Breast epithelium (tissue), 4 donors: ENCODE results near the gene EXOSC5. TPM values are rescaled to one million over a fixed set of nuclear protein-coding genes. Genes with fewer than 3 reads are reported as not detected.
A peak's percentile ranks its signal among the peaks of the same experiment; 100 is the strongest.
"Not testable (repeated sequence)": the region's sequence is repeated elsewhere in the genome, so short reads cannot be mapped to it uniquely, and the experiment has no call there.

ENCODE experiments used
- DNase-seq, 2 donors: peaks; one replicate each; pipeline ENCODE4 v3.0.0-alpha.2; 2019; ENCODE audit warnings: low spot score in 2 of 2
- H3K27ac ChIP-seq, 2 donors: fragments of 200-600 bp; sonication (generic) in 1 of 2; one replicate each; pipeline ENCODE4 v1.5.1; 2016 to 2019; ENCODE audit warnings: mild to moderate bottlenecking in 1 of 2
- H3K27me3 ChIP-seq, 2 donors: fragments of 200-600 bp; sonication (generic) in 1 of 2; one replicate each; pipeline versions ENCODE4 v1.5.1 to v1.6.0; 2017 to 2019; ENCODE audit warnings: control low read depth in 1 of 2, mild to moderate bottlenecking in 1 of 2
- H3K36me3 ChIP-seq: fragments of 200-600 bp; one replicate; pipeline ENCODE4 v1.5.1; 2019
- H3K4me1 ChIP-seq, 2 donors: fragments of 200-600 bp; sonication (generic); one replicate each; pipeline ENCODE4 v1.5.1; 2016 to 2019; ENCODE audit warnings: control low read depth in 1 of 2
- H3K4me3 ChIP-seq, 3 donors: fragments of 200-600 bp; sonication (generic); 1 replicate in 2 of 3; 2 replicates in 1 of 3; pipeline ENCODE4 v1.5.1; 2016 to 2019; ENCODE audit warnings: mild to moderate bottlenecking in 3 of 3, moderate library complexity in 2 of 3
- H3K9me3 ChIP-seq, 2 donors: fragments of 200-600 bp; sonication (generic) in 1 of 2; one replicate each; pipeline ENCODE4 v1.5.1; 2016 to 2019; ENCODE audit warnings: control low read depth in 1 of 2
- CTCF ChIP-seq, 3 donors: fragments of 450-650 bp; IDR thresholded peaks; one replicate each; pipeline ENCODE4 v1.5.1; 2016 to 2017; ENCODE audit warnings: antibody characterized with exemption in 3 of 3, mild to moderate bottlenecking in 3 of 3, moderate library complexity in 3 of 3
- POLR2A ChIP-seq: fragments of 450-650 bp; IDR thresholded peaks from one replicate; pipeline ENCODE4 v1.6.1; 2016; ENCODE audit warnings: antibody characterized with exemption, mild to moderate bottlenecking, moderate library complexity
- POLR2AphosphoS5 ChIP-seq, 3 donors: sonication (generic); formaldehyde crosslinking; IDR thresholded peaks; one replicate each; pipeline ENCODE4 v1.6.1; 2017; ENCODE audit warnings: antibody characterized with exemption in 3 of 3
- intact Hi-C: fragments of 100-400 bp; cut with DNase I; formaldehyde crosslinking; loops from one replicate; pipeline ENCODE4 v1.15.1; 2023; ENCODE audit warnings: low total_unique reads
- total RNA-seq, 3 donors: library from RNA; depleted of rRNA; stranded (reverse); fragments of >200 nt; gene quantifications; one replicate each; pipeline ENCODE4 v1.1.0, GENCODE V29; 2016

The EXOSC5 gene
- total RNA-seq, 3 donors from 2014 or later: 18.2 to 20.6 (median 18.7) TPM

GRCh38 chr19:41392775-41393174 lies 4.4 kb downstream of the EXOSC5 start:
- H3K36me3 ChIP-seq: no peaks in the 10 kb centered on the region
- no peaks in the 10 kb centered on the region for H3K4me1 ChIP-seq
- no peak overlapping the region for H3K27ac ChIP-seq
- no peaks in the 10 kb centered on the region for H3K27me3 ChIP-seq
- no peak for TF ChIP-seq POLR2AphosphoS5 (IDR thresholded peaks at IDR 0.05)
- intact Hi-C loops: no loop called here
- no peak for DNase-seq
- H3K9me3 ChIP-seq: no peaks in the 10 kb centered on the region
- no peak overlapping the region for H3K4me3 ChIP-seq

DNA sequence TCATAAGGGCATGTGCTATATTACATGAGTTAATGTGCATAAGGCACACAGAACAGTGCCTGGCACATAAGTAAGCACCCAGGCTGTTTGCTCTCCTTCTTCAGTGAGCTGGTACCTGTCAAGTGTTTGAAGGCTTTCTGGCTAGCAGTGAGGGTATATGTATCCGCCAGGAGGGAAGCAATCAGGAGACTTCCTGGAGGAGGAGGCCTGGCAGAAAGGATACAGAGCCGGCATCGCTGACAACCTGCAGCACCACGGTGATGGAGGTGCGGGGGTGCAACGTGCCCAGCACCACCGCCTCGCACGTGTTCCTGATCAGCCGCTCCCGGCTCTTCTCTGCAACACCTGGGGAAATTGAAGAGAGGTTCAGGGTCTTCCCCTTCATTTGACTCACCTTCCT lies 5.5 kb downstream of the EXOSC5 start:
- TF ChIP-seq POLR2A: no peak
- TF ChIP-seq POLR2AphosphoS5 (IDR thresholded peaks at IDR 0.05): no peak
- no peak for TF ChIP-seq CTCF (IDR thresholded peaks at IDR 0.05)
- Histone ChIP-seq H3K27ac (no peak overlapping the region), H3K4me1 (no peaks in the 10 kb centered on the region), H3K4me3 (no peak overlapping the region), H3K27me3 (no peaks in the 10 kb centered on the region), H3K9me3 (no peaks in the 10 kb centered on the region), H3K36me3 (no peaks in the 10 kb centered on the region)
- intact Hi-C loops: no loop called here
- no peak for DNase-seq

- Histone ChIP-seq H3K27me3 (no peaks in the 10 kb centered on the region), H3K9me3 (no peaks in the 10 kb centered on the region), H3K27ac (peak overlapping the region; percentile 33 to 70), H3K4me3 (no peak overlapping the region), H3K36me3 (no peaks in the 10 kb centered on the region), H3K4me1 (no peaks in the 10 kb centered on the region)
- TF ChIP-seq POLR2A: no peak
- no peak for TF ChIP-seq CTCF (IDR thresholded peaks at IDR 0.05)
- TF ChIP-seq POLR2AphosphoS5 (IDR thresholded peaks at IDR 0.05): no peak
- no peak for DNase-seq
- intact Hi-C loops: no loop called here
Measured at GRCh38 chr19:41386442-41386841, 10.7 kb downstream of the EXOSC5 start.

GRCh38 chr19:41384351-41384750 lies 12.8 kb downstream of the EXOSC5 start:
- Histone ChIP-seq H3K27me3 (no peaks in the 10 kb centered on the region), H3K4me1 (no peaks in the 10 kb centered on the region), H3K27ac (no peak overlapping the region), H3K36me3 (no peaks in the 10 kb centered on the region), H3K4me3 (no peak overlapping the region), H3K9me3 (no peaks in the 10 kb centered on the region)
- intact Hi-C loops: no loop called here
- DNase-seq: no peak
- TF ChIP-seq CTCF (IDR thresholded peaks at IDR 0.05) (no peak), POLR2A (no peak), POLR2AphosphoS5 (IDR thresholded peaks at IDR 0.05) (no peak)

- H3K4me3 ChIP-seq, H3K36me3 ChIP-seq, H3K27ac ChIP-seq, H3K27me3 ChIP-seq, H3K4me1 ChIP-seq, H3K9me3 ChIP-seq, DNase-seq, intact Hi-C loops: not testable (repeated sequence)
Measured at GRCh38 chr19:41381536-41381935, 15.6 kb downstream of the EXOSC5 start.

- H3K4me3 ChIP-seq: no peak overlapping the region
- peak overlapping the region; percentile 25 to 55 for H3K27ac ChIP-seq
- intact Hi-C loops: no loop called here
- H3K9me3 ChIP-seq: no peaks in the 10 kb centered on the region
- H3K4me1 ChIP-seq: peaks cover 8 to 14% of the 10 kb centered on the region in 2 donors
- no peaks in the 10 kb centered on the region for H3K27me3 ChIP-seq
- no peaks in the 10 kb centered on the region for H3K36me3 ChIP-seq
- no peak for DNase-seq
- TF ChIP-seq POLR2A (no peak), POLR2AphosphoS5 (IDR thresholded peaks at IDR 0.05) (no peak), CTCF (IDR thresholded peaks at IDR 0.05) (no peak)
Measured at GRCh38 chr19:41377977-41378709, 19.0 kb downstream of the EXOSC5 start.
